CD4-positive, alpha-beta T cell treated with Interleukin-17A for 1 hour (primary cell): ENCODE results near the gene XPO6.

ENCODE experiments used
- DNase-seq: peaks from one replicate; pipeline ENCODE4 v3.0.0-alpha.2; 2020

XPO6 gene

GRCh38 chr16:28207399-28207798 is 4.4 kb downstream of the XPO6 start:
- no peak for DNase-seq

- DNase-seq, result no peak
Measured at GRCh38 chr16:28205974-28206373, 5.8 kb downstream of the XPO6 start.

- no peak for DNase-seq
Measured at GRCh38 chr16:28205117-28205899, 6.5 kb downstream of the XPO6 start.

- DNase-seq, result no peak
Measured at GRCh38 chr16:28204622-28205021, 7.1 kb downstream of the XPO6 start.

GRCh38 chr16:28204204-28204603 is 7.6 kb downstream of the XPO6 start:
- DNase-seq, result no peak

- DNase-seq, result peak; percentile 44
Measured at GRCh38 chr16:28202147-28202746, 9.5 kb downstream of the XPO6 start.

GRCh38 chr16:28200661-28201060 is 11.1 kb downstream of the XPO6 start:
- DNase-seq, result no peak

- no peak for DNase-seq
Measured at GRCh38 chr16:28196387-28196987, 15.3 kb downstream of the XPO6 start.

GRCh38 chr16:28195859-28196258 is 15.9 kb downstream of the XPO6 start:
- no peak for DNase-seq

GRCh38 chr16:28193530-28194423 is 18.0 kb downstream of the XPO6 start:
- peak; percentile 45 for DNase-seq

- peak; percentile 86 for DNase-seq
Measured at GRCh38 chr16:28192806-28193529, 18.8 kb downstream of the XPO6 start.

GRCh38 chr16:28191364-28191960 is 20.3 kb downstream of the XPO6 start:
- no peak for DNase-seq

- peak; percentile 51 for DNase-seq
Measured at GRCh38 chr16:28189245-28189644, 22.5 kb downstream of the XPO6 start.

GRCh38 chr16:28188085-28188916 is 23.5 kb downstream of the XPO6 start:
- peak; percentile 37 for DNase-seq

GRCh38 chr16:28187595-28188004 is 24.2 kb downstream of the XPO6 start:
- DNase-seq, result peak; percentile 66

GRCh38 chr16:28186752-28187151 is 25.0 kb downstream of the XPO6 start:
- peak; percentile 64 for DNase-seq

GRCh38 chr16:28185696-28186095 is 26.1 kb downstream of the XPO6 start:
- no peak for DNase-seq

- DNase-seq, result no peak
Measured at GRCh38 chr16:28184625-28185024, 27.1 kb downstream of the XPO6 start.

- DNase-seq, result no peak
Measured at GRCh38 chr16:28183930-28184329, 27.8 kb downstream of the XPO6 start.

GRCh38 chr16:28183484-28183883 is 28.3 kb downstream of the XPO6 start:
- no peak for DNase-seq

GRCh38 chr16:28182801-28183200 is 29.0 kb downstream of the XPO6 start:
- DNase-seq, result no peak
